Adipocyte (in vitro differentiated cells): ENCODE data around the gene FAM83C.

ENCODE experiments used
- DNase-seq: peaks from one replicate; pipeline ENCODE4 v3.0.0-alpha.2; 2015; ENCODE audit warnings: low read depth
- H3K27me3 ChIP-seq: replicated peaks from 2 replicates; pipeline ENCODE4 v1.7.0; 2013; ENCODE audit warnings: mild to moderate bottlenecking, low read length, moderate library complexity; ENCODE audit not compliant: control insufficient read depth, insufficient read depth
- H3K36me3 ChIP-seq: 2 replicates; pipeline ENCODE4 v1.7.0; 2013; ENCODE audit warnings: low read length, mild to moderate bottlenecking, moderate library complexity; ENCODE audit not compliant: control insufficient read depth, insufficient read depth, severe bottlenecking
- H3K4me1 ChIP-seq: 2 replicates; pipeline ENCODE4 v1.7.0; 2013; ENCODE audit warnings: mild to moderate bottlenecking, low read length, moderate library complexity; ENCODE audit not compliant: control insufficient read depth, insufficient read depth
- H3K4me3 ChIP-seq: 2 replicates; pipeline ENCODE4 v1.7.0; 2013; ENCODE audit warnings: mild to moderate bottlenecking, low read length, moderate library complexity
- H3K9ac ChIP-seq: 2 replicates; pipeline ENCODE4 v1.7.0; 2013; ENCODE audit warnings: mild to moderate bottlenecking, low read length, moderate library complexity
- H3K9me3 ChIP-seq: 2 replicates; pipeline ENCODE4 v1.7.0; 2013; ENCODE audit warnings: mild to moderate bottlenecking, low read length, moderate library complexity; ENCODE audit not compliant: control insufficient read depth

FAM83C gene

GRCh38 chr20:35277531-35278395, 14.5 kb downstream of the FAM83C start, which contains the start of gene MMP24OS:
MMP24OS (minus strand) TSS chr20:35278122; CDS start chr20:35277929, 193 bp downstream.
- peak; percentile 96 for DNase-seq
- no peaks in the 10 kb centered on the region for H3K9me3 ChIP-seq
- peak within 1 kb of the TSS; percentile 99 for H3K9ac ChIP-seq
- peaks cover 42% of the 10 kb centered on the region for H3K36me3 ChIP-seq
- H3K4me1 ChIP-seq = peaks cover 34% of the 10 kb centered on the region
- peak within 1 kb of the TSS; percentile 95 for H3K4me3 ChIP-seq
- H3K27me3 ChIP-seq = no peaks in the 10 kb centered on the region

GRCh38 chr20:35277127-35277526, 15.1 kb downstream of the FAM83C start:
- Histone ChIP-seq H3K9me3 (no peaks in the 10 kb centered on the region), H3K4me1 (peaks cover 40% of the 10 kb centered on the region), H3K27me3 (no peaks in the 10 kb centered on the region), H3K9ac (peak overlapping the region; percentile 99), H3K36me3 (peaks cover 42% of the 10 kb centered on the region), H3K4me3 (peak overlapping the region; percentile 95)
- DNase-seq = no peak

GRCh38 chr20:35276408-35276807, 15.8 kb downstream of the FAM83C start:
- Histone ChIP-seq H3K4me3 (peak overlapping the region; percentile 95), H3K36me3 (peaks cover 42% of the 10 kb centered on the region), H3K4me1 (peaks cover 48% of the 10 kb centered on the region), H3K27me3 (no peaks in the 10 kb centered on the region), H3K9me3 (no peaks in the 10 kb centered on the region), H3K9ac (peak overlapping the region; percentile 99)
- DNase-seq = no peak

- H3K27me3 ChIP-seq = no peaks in the 10 kb centered on the region
These were observed 16.4 kb downstream of the FAM83C start for GRCh38 chr20:35275741-35276251.

GRCh38 chr20:35274172-35275092, 17.8 kb downstream of the FAM83C start:
- peaks cover 53% of the 10 kb centered on the region for H3K4me1 ChIP-seq
- H3K9ac ChIP-seq = no peak overlapping the region
- no peak for DNase-seq
- no peaks in the 10 kb centered on the region for H3K27me3 ChIP-seq
- H3K9me3 ChIP-seq = no peaks in the 10 kb centered on the region
- no peak overlapping the region for H3K4me3 ChIP-seq
- H3K36me3 ChIP-seq = peaks cover 28% of the 10 kb centered on the region

More at GRCh38 chr20:35275741-35276251, 16.4 kb downstream of the FAM83C start:
- H3K4me1 ChIP-seq = peaks cover 51% of the 10 kb centered on the region
- peak overlapping the region; percentile 95 for H3K4me3 ChIP-seq
- H3K36me3 ChIP-seq = peaks cover 41% of the 10 kb centered on the region
- no peak for DNase-seq
- peak overlapping the region; percentile 99 for H3K9ac ChIP-seq
- H3K9me3 ChIP-seq = no peaks in the 10 kb centered on the region

- Histone ChIP-seq H3K4me1 (peaks cover 54% of the 10 kb centered on the region), H3K4me3 (no peak overlapping the region), H3K9me3 (no peaks in the 10 kb centered on the region), H3K27me3 (no peaks in the 10 kb centered on the region), H3K36me3 (peaks cover 20% of the 10 kb centered on the region), H3K9ac (no peak overlapping the region)
- DNase-seq = no peak
These were observed 18.6 kb downstream of the FAM83C start for GRCh38 chr20:35273449-35274171.

GRCh38 chr20:35271904-35272303, 20.3 kb downstream of the FAM83C start:
- Histone ChIP-seq H3K9ac (peak overlapping the region; percentile 2), H3K27me3 (no peaks in the 10 kb centered on the region), H3K4me1 (peaks cover 50% of the 10 kb centered on the region)

GRCh38 chr20:35271073-35271882, 20.9 kb downstream of the FAM83C start:
- DNase-seq = no peak
- Histone ChIP-seq H3K36me3 (peaks cover 32% of the 10 kb centered on the region), H3K27me3 (no peaks in the 10 kb centered on the region), H3K9me3 (no peaks in the 10 kb centered on the region), H3K4me3 (no peak overlapping the region), H3K9ac (no peak overlapping the region), H3K4me1 (peaks cover 43% of the 10 kb centered on the region)

More at GRCh38 chr20:35271904-35272303, 20.3 kb downstream of the FAM83C start:
- no peak overlapping the region for H3K4me3 ChIP-seq
- peaks cover 26% of the 10 kb centered on the region for H3K36me3 ChIP-seq
- peak; percentile 24 for DNase-seq
- H3K9me3 ChIP-seq = no peaks in the 10 kb centered on the region

GRCh38 chr20:35270021-35270902, 22.0 kb downstream of the FAM83C start:
- Histone ChIP-seq H3K4me3 (no peak overlapping the region), H3K4me1 (peaks cover 33% of the 10 kb centered on the region), H3K9ac (no peak overlapping the region), H3K36me3 (peaks cover 22% of the 10 kb centered on the region), H3K27me3 (no peaks in the 10 kb centered on the region), H3K9me3 (no peaks in the 10 kb centered on the region)
- DNase-seq = no peak
